SK-N-SH (cell line): ENCODE results near the gene LIMK1.

Experiments used
- CTCF ChIP-seq: fragments of 200-600 bp; sonication (generic); IDR thresholded peaks from 2 replicates; pipeline ENCODE4 v1.6.1; 2017; ENCODE audit warnings: antibody characterized with exemption, mild to moderate bottlenecking, moderate library complexity
- ELF1 ChIP-seq: IDR thresholded peaks from 2 replicates; pipeline ENCODE4 v1.4.0; 2012
- EP300 ChIP-seq, 2 experiments: IDR thresholded peaks; 2 replicates each; pipeline versions ENCODE4 v1.4.0 to v1.6.1; 2012; ENCODE audit warnings: borderline replicate concordance in 1 of 2, low read depth in 1 of 2, low read length in 1 of 2
- EZH2phosphoT487 ChIP-seq: fragments of 200-600 bp; sonication (generic); IDR thresholded peaks from 2 replicates; pipeline ENCODE4 v1.6.1; 2017; ENCODE audit warnings: low read depth, mixed run types, mild to moderate bottlenecking, antibody characterized with exemption, moderate library complexity, borderline replicate concordance
- MXI1 ChIP-seq: IDR thresholded peaks from 2 replicates; pipeline ENCODE4 v1.6.1; 2012; ENCODE audit warnings: mild to moderate bottlenecking, low read depth, low read length, improper control_type of control experiment
- NFIC ChIP-seq: IDR thresholded peaks from 2 replicates; pipeline ENCODE4 v1.4.0; 2012; ENCODE audit warnings: borderline replicate concordance
- POLR2AphosphoS5 ChIP-seq: IDR thresholded peaks from 2 replicates; pipeline ENCODE4 v1.6.1; 2012; ENCODE audit warnings: low read depth, low read length
- RFX5 ChIP-seq: IDR thresholded peaks from 2 replicates; pipeline ENCODE4 v1.6.1; 2012; ENCODE audit warnings: mild to moderate bottlenecking, improper control_type of control experiment, low read length
- SIN3A ChIP-seq: IDR thresholded peaks from 2 replicates; pipeline ENCODE4 v1.6.1; 2012; ENCODE audit warnings: low read depth, mild to moderate bottlenecking, low read length, moderate library complexity, borderline replicate concordance
- SMC3 ChIP-seq: IDR thresholded peaks from 2 replicates; pipeline ENCODE4 v1.6.1; 2012; ENCODE audit warnings: low read depth, low read length, improper control_type of control experiment
- TEAD4 ChIP-seq: IDR thresholded peaks from 2 replicates; pipeline ENCODE4 v1.4.0; 2012; ENCODE audit warnings: mild to moderate bottlenecking, borderline replicate concordance; ENCODE audit not compliant: insufficient read depth

DNA sequence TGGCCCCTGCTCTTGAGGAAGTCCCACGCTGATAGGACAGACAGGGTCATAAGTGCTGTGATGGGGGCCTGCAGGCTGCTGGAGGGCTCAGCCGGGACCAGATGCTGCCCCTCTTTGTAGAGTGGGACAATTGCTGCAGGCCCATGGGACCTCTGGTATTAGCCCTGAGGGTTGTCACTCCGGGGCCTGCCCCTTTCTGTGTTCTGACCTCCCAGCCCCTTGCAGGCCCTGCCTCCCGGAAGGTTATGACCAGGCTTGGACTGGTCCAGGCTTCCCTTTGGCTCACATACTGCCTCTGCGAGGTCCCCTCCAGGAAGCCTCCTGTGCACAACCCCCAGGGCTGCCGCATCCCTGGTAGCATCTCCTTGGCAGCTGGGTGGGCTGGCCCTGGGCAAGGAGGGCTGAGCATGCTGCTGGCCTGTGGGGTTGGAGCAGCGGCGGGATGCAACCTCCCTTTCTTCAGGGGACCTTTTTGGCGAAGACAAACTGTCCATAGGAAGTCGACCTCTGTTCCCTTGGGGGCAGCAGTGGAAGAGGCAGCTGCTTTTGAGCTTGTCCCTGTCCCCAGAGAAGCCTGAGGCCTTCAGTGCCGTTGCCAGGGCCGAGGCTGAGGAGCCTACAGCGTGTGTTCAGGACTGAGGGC is 8.8 kb downstream of the LIMK1 start:
- TF ChIP-seq SMC3 (no peak), CTCF (no peak), NFIC (no peak), POLR2AphosphoS5 (no peak), EZH2phosphoT487 (no peak), SIN3A (no peak), RFX5 (no peak), ELF1 (no peak), MXI1 (no peak), EP300 (IDR thresholded peaks at IDR 0.05; ENCODE audit: borderline replicate concordance in 1 of 2, low read depth in 1 of 2, low read length in 1 of 2) (no peak), TEAD4 (no peak)
